GM19351 (cell line): ENCODE data around the gene EEF1AKMT2.

ENCODE experiments used
- ATAC-seq: cut with Tn5 transposase; IDR thresholded peaks from one replicate; pipeline ENCODE4 v1.9.1; 2021; ENCODE audit warnings: mild to moderate bottlenecking, moderate library complexity; ENCODE audit not compliant: unreplicated experiment

Gene EEF1AKMT2

DNA sequence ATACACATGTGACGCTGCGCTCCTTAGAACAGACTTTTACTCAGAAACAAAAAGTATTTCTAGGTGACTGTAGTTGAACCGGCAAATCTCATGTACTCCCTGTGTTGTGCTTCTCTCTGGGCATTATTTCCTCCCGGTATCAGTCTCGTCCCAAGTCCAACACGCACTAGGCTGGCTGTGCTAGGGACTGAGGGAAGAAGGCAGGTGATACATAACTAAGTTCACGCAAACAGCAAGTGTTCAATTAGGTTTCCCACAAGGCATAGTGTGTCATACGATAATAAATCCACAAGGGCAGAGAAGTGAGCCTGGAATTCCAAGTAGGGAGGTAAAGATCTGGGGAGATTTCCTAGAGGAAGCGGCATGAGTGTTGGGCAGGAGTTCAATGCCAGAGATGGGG lies 67.9 kb downstream of the EEF1AKMT2 start:
- ATAC-seq: no peak

DNA sequence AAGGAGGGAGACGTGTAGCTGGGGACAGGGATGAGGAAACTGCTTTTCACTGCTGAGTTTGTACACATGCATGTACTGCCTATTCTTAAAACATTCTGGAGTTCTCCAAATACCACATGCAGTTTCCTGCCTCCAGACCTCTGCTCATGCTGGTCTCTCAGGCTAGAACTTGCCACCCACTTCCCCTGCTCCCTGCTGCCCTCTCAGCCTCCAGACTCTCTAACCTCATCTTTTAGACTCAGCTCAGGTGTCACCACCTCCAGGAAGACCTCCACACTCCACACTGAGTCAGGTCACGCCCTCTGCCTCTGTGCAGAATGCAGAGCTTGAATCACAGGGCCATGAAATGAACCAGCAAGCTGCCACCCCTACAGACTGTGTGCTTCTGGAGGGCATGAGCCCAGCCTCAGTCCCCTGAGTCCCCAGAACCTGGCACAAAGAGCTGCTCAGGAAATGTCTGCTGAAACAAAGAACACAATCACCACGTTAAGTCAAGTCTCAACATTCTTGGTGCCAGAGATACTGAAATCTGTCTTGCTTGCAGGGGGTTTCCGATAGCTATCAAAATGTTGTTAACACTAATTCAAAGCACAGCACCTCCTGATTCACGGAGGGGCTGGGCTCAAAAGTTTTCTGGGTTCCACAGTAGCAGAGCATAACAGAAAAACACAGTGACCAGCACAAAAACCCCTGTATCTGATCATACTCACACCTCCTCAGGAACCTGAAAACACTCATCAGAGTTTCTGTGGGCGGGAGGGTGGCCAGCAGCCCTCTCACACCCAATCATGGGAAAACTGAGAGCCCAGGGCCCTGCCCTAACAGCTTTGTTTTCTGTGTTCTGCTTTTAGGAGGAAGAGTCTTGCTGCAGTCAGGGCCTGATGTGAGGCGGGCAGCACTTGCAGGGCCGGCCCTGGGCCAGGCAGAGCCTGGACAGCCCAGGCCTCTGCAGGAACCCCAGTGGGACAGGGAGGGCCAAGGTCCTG lies 68.6 kb downstream of the EEF1AKMT2 start:
- peak; percentile 76 for ATAC-seq

DNA sequence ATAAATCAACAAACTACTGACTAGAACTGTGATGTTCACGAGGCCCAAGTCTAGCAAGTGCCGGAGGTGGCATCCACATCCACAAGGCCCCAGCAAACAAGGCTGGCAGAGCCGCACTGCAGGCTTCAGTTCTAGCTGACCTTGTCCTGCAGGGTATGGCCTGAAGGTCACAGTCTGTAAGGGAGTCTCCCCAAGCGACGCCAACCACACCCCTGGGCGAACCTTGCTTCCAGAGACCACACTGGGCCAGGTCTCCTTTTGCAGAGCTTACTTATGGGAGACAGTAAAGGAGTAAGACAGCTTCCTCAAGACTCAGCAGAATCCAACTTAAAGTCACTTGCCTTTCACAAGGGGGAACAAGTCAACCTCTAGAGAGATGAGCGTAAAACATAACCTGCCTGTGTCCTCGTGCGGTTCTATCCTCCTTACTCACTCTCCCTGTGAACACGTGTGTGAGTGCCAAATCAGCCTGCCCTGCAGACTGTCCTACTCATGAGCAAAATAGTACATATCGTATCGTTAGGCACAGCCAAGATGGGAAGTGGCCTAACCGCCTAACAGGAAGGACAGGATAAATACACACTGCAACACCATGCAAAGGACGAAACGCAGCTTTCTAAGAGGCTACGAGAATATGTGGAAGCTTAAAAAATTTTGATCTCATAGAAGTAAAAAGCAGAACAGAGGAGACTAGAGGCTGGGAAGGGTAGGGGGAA lies 70.2 kb downstream of the EEF1AKMT2 start:
- ATAC-seq: no peak

DNA sequence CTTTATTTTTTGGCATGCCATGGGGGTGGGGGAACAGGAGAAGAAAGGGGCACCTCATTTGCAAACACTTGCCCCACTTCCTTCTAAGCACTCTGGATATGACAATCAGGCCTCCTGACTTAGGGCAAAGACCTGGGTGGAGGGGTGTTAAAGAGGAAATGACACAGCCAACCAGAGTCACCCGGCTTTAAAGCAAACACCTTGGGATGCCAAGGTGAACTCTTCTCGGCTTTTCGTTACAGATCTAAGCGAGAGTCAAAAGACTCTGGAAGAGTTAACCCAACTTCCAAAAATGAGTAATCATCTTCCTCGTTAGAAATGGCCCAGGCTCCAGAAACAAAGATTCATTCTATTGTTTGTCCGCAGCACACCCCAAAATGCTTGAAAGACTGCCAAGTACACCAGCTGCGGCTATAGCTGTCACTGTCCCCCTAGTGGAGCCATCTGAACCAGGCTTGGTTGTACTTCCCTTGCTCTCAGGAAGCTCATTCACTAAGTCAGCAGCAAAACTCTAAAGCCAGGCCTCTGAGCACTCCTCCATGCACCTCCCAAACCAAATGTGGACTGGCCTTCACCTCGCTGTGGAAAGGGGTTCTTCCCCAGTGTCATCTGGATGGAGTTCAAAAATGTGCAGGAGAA lies 72.4 kb downstream of the EEF1AKMT2 start:
- ATAC-seq: peak; percentile 41

DNA sequence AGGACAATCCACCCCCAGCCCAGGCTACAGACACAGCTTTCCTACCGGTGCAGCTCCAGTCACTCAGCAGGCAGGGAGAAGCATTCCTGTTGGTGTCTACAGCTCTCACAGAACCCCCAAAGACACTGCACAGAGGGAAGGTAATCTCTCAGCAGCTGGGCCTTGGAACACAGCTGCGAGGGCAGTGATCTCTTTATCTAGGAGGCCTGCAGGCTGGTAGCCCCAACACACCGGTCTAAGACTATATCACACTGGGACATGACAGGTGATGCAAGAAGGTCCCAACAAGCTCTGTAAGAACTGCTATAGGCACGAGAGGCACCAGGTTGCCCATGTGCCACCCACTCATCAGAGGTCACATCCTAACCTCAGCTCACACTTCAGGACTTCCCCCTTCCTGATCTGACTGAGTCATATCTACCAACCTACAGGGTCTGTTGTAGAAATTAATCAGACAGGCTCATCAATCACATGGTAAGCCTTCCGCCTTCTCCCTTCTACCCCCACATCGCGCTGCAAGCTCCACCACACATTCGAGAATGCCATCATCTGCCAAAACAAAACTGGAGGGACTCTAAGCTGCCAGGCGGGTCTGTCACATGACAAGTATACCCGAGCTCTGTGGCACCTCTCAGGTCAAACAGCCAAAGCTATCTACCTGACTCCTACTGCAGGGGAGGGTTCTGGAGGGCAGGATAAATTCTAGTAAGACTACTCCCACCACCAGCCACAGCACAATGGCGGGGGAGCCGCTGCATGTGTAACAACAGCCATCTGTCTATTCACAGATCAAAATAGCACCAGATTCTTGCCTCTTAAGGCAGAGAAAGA lies 73.6 kb downstream of the EEF1AKMT2 start:
- ATAC-seq: peak; percentile 55

DNA sequence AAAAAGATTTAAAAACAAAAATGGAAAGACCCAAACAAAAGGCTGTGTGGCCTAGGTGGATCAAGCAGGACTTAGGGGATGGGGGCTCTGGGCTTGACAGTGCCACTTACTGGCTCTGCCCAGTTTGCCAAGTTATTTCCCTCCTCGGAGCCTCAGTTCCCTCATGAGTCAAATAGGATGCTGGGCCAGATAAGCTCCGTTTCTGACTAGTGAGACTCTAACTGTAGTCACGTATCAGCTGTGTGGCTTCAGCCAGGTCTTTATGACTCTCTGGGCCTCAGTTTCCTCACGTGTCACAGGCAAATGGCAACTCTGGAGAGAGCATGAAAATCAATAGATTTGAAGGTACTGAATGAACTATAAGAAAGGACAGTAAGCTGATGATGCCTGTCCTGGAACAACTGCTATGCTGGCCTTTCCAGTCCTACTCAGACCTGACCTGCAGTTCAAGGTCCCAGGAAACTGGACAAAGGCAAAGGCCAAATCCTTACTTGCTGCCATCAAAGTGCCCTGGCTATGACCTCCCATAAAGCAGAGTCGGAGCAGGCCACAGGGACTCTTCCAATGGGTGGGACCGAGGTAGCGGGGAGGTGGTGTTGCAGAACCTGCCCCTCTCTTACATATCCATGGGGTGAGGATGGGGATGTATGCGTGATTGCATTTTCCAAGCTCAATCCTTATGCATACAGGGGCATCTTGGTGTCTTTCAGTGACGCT lies 74.5 kb downstream of the EEF1AKMT2 start:
- no peak for ATAC-seq

DNA sequence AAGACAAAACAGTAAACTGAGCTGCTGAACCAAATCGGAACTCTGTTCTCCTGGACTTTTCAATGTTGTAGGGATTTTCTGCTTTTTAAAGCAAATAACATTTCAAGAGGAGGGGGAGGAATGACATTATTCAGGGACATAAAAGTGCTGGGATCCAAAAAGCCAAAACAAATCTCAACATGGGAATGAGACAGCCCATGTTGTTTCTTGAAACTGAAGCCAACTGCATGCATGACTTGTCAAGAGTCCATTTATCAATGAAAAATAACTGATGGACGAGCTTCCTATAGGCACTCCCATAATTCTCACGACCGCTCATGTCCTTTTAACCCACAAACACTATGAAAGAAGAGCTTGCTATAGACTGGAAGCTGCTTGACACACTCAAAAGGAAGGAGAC lies 75.3 kb downstream of the EEF1AKMT2 start:
- ATAC-seq: no peak

DNA sequence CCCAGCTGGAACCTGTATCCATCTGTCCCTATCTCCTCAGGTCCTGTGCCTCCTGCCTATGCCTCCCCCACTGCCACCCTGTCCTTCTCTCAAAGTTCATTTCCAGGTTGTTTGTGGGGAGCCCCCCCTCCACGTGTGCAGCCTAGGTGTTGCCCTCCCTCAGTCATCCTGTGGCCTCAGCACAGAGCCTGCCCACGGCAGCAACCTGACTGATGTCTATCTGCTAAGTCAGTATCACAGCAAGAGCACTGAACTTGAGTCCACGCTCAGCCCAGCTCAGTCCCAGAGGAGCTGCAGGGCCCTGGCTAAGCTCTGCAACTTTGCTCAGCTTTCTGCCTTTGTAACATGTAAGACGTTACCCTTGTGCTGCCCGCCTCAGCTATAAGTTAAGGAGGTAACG lies 76.2 kb downstream of the EEF1AKMT2 start:
- no peak for ATAC-seq

DNA sequence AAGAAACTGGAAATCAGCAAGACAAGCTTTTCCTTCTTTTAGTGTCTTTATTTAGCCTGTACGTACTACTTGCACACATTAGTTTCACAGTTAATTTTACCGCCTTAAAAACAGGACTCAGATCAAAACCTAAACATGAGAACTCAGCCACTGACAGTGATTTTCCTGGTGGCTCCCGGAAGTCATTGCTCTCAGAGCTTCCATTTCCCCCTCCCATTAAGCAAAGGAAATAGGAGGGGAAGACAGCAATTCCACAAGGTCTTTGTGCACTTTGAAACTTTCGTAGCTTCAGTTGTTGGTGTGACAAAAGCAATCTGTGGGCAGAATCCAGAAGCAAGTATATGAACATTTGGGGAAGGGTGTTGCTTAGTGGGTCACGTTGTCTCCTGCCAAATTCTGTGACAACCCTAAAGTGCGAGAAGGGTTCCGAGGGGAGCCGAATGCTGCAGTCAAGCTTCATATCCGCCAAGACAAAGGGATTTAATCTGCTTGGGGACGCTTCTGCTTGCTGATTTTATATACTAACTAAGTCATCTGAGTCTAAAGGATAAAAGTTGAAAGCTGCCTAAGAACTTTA lies 77.9 kb downstream of the EEF1AKMT2 start:
- no peak for ATAC-seq

DNA sequence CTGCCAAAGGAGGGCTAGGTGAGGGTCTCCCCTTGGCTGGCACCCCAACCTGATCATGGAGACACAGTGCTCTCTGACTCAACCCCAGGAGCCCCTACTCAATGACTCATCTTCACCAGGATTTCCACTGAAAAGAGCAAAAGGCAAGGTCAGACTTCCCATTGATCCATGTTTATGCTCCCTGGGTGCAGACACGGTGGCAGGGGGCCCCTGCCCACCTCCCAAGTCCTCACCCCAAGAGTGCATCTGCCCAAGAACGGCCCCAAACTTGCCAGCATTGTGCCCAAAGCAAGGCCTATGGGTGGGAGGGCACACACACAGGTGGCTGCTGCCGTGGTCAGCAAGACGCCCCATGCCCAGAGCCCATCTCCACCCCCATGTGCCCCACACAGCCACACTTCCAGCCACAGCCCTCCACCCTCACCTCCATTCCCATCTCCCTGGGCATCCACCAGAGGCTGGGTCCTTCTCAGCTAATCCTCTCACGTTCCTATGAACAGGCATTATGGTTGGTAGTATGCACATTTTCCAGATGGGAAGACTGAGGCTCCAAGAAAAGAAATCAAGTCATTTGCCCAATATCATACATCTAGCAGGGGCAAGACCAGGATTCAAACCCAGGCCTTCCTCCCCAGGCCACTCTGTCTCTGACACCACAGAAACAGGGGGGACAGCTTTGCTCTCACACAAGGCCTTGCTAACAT lies 78.8 kb downstream of the EEF1AKMT2 start:
- ATAC-seq: no peak

DNA sequence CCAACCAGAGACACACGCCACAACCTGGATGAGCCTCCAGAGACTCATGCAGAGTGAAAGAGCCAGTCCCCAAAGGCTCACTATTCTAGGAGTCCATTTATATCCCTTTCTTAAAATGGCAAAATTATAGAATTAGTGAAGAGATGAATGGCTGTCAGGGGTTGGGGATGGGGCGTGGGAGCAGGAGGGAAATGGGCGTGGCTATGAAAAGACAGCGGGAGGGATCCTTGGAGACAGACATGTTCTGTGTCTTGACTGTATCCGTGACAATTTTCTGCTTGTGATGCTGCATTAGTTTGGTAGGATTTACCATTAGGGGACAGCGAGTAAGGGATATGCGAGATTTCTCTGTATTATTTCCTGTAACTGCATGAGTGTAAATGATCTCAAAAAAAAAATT lies 80.5 kb downstream of the EEF1AKMT2 start:
- ATAC-seq: no peak

DNA sequence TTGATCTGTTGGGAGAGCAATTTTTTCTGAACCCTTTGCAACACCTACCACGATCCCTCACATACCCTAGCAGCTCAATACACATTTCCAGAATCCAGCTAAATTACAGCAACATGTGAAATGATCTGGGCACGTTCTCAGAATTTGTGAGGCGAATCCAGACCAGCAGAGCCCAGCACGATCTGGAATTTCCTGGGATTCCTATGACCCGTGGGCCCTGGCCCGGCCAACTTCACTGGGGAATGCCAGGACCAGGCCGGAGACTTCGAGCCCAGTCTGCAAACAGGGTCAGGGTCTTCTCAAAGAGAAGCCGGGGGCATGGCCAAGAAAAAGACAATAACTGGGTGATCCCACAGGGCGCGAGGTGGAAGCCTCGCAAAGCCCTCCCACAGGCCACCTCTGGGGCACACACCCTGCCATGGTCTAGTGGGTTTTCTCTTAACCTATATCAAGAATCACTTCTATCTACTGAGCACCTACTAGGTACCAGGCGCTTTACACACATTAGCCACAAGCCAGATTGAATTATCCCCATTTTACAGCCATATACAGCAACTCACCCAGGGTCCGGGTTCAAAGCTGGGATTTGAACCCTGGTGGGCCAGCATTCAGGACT lies 81.3 kb downstream of the EEF1AKMT2 start:
- ATAC-seq: no peak

DNA sequence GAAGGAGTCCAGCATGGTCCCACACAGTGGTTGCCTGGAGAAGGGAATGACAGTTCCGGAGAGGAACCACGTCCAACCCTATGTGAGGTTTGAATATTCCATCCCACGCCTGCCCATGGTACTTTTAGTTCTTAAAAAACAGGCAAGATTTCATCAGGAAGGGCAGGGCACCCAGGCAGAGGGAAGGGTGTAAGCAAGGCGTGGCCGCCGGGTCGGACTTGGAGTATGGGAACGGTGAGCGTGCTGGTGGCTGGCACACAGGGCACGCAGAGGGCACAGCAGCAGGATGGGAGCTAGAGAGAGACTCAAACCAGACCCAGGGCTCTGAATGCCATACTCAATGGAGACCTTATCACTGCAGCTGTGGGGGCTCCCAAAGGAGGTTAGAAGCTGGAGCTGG lies 81.8 kb downstream of the EEF1AKMT2 start:
- ATAC-seq: no peak

DNA sequence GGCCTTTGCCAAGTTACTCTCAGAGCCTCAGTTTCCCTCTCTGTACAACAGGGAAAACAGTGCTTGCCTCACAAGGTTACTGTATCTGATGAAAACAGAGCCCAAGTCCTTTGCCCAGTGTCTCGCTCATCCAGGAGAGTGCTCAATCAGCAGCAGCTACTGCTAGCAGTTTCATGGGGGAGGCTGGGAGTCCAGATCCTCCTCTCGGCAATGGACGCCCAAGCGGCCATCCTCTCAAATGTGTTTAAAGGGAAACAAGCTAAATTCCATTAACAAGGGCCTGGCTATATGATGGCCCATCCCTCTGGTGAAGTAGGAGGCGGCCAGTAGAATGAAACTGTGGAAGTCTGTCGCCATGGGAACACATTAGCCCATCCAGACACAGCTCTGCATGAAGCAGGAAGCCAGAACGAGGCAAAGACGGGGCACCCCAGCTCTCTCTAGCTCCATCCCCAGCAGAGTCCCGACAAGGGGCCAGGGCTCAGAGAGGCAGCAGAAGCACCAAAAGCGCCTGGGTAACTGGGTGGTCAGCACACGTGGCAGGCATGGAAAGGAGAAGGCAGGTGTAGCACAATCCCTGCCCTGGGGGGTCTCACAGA lies 82.7 kb downstream of the EEF1AKMT2 start:
- no peak for ATAC-seq

DNA sequence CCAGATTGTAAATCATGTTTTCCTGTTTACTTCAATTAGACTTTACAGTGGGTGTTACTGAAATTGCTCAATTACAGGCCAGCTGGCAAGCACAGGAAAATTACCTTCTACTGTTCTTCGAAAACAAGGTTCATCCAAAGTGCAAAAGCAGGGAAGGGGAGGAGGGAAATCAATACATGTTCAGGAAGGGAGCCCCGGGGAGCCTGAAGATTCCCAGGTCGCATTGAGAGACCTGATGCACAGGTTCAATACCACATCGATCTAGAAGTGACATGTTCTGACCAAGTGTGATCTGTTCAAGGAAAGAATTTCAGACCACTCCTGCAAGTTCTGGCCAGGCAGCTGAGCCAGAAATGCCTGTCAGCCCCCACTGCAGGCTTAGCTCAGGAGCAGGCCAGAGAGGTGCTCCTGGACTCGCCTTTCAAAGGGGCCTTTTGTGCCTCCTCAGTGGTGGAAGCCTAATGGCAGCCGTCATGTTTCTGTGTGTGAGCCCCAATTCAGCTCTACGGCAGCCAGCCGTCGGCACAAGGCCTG lies 83.4 kb downstream of the EEF1AKMT2 start:
- no peak for ATAC-seq
